ENCODE data around the gene HORMAD2. TPM values are rescaled to one million over a fixed set of nuclear protein-coding genes. Genes with fewer than 3 reads are reported as not detected.
A peak's percentile ranks its signal among the peaks of the same experiment; 100 is the strongest.

HORMAD2 gene
- total RNA-seq, 1 donor from 2014 or later = not detected

DNA sequence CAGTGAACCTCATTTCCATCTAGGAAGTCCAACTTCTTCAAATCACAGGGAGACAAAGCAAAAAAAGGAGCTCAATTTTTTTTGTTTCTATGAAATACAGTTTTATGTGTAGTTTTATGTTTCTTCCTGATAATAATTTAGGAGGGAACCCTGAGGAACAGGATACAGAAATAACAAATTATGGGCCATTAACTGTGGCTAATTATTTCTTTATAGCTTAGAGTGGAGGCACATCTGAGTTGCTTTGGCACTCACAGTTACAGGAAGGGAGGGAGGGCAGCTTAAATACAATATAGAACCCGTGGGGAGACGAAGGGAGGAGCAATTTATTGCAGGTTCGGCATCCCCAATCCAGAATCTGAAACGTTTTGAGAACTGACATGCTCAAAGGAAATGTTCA, 37.1 kb upstream of the HORMAD2 start:
- H3K27me3 Mint-ChIP-seq (ENCODE audit: low read depth) = no peaks in the 10 kb centered on the region
- no peak overlapping the region for H3K27ac Mint-ChIP-seq
- no peaks in the 10 kb centered on the region for H3K36me3 Mint-ChIP-seq
- H3K9me3 Mint-ChIP-seq = no peaks in the 10 kb centered on the region
- no peak for DNase-seq (ENCODE audit: low spot score in 2 of 2, unreplicated experiment in 2 of 2)
- peaks cover 27% of the 10 kb centered on the region for H3K4me1 Mint-ChIP-seq
- TF ChIP-seq, protein P1, sequence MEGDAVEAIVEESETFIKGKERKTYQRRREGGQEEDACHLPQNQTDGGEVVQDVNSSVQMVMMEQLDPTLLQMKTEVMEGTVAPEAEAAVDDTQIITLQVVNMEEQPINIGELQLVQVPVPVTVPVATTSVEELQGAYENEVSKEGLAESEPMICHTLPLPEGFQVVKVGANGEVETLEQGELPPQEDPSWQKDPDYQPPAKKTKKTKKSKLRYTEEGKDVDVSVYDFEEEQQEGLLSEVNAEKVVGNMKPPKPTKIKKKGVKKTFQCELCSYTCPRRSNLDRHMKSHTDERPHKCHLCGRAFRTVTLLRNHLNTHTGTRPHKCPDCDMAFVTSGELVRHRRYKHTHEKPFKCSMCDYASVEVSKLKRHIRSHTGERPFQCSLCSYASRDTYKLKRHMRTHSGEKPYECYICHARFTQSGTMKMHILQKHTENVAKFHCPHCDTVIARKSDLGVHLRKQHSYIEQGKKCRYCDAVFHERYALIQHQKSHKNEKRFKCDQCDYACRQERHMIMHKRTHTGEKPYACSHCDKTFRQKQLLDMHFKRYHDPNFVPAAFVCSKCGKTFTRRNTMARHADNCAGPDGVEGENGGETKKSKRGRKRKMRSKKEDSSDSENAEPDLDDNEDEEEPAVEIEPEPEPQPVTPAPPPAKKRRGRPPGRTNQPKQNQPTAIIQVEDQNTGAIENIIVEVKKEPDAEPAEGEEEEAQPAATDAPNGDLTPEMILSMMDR (IDR thresholded peaks at IDR 0.05; ENCODE audit: unreplicated experiment) = no peak
- no peak overlapping the region for H3K4me3 Mint-ChIP-seq

DNA sequence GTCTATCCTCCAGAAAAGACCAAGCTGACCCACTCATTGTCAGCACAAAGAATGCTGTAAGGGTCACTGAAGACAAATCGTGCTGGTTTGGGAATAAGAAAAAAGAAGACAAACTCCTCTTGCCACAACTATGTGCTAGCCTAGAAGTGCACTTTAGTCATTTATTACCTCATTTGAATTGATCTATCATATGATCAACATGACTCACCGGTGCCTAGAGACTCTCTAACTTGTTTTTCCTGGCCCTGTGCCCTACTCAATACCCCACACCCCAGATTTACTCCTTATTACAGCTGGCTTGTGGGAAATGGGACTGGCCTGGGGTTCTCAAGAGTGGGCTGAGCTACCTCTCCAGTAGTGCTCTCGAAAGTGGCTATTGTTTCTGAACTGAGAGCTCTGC, 35.9 kb upstream of the HORMAD2 start:
- no peaks in the 10 kb centered on the region for H3K27me3 Mint-ChIP-seq (ENCODE audit: low read depth)
- H3K36me3 Mint-ChIP-seq = no peaks in the 10 kb centered on the region
- no peak overlapping the region for H3K4me3 Mint-ChIP-seq
- H3K9me3 Mint-ChIP-seq = no peaks in the 10 kb centered on the region
- TF ChIP-seq, protein P1 (IDR thresholded peaks at IDR 0.05; ENCODE audit: unreplicated experiment) = no peak
- DNase-seq (ENCODE audit: low spot score in 2 of 2, unreplicated experiment in 2 of 2) = no peak
- peaks cover 24% of the 10 kb centered on the region for H3K4me1 Mint-ChIP-seq
- peak overlapping the region; percentile 68 for H3K27ac Mint-ChIP-seq

DNA sequence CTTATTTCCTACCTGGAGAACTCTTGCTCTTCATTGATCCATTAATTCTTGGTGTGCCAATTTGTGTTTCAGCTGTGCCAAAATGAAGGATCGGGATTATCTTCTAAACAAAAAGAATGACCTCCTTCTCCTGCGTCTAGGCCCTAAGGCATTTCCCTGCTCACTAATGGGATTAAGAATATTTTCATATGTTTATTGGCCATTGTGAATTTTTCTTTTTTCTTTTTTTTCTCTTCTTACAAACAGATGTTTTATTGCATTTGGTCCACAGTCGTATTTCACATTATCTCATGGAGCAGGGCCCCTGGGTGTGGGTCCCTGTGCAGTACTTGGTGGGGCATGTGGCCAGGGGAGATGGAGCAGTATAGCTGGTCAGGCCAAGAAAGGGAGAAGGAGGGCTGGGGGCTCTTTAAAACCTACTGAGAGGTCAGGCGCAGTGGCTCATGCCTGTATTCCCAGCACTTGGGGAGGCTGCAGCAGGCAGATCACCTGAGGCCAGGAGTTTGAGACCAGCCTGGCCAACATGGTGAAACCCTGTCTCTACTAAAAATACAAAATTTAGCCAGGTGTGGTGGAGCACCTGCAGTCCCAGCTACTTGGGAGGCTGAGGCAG, 35.3 kb upstream of the HORMAD2 start:
- H3K9me3 Mint-ChIP-seq = no peaks in the 10 kb centered on the region
- no peaks in the 10 kb centered on the region for H3K36me3 Mint-ChIP-seq
- peak overlapping the region; percentile 68 for H3K27ac Mint-ChIP-seq
- TF ChIP-seq, protein P1 (IDR thresholded peaks at IDR 0.05; ENCODE audit: unreplicated experiment) = no peak
- peaks cover 24% of the 10 kb centered on the region for H3K4me1 Mint-ChIP-seq
- DNase-seq (ENCODE audit: low spot score in 2 of 2, unreplicated experiment in 2 of 2) = no peak
- H3K4me3 Mint-ChIP-seq = no peak overlapping the region
- H3K27me3 Mint-ChIP-seq (ENCODE audit: low read depth) = no peaks in the 10 kb centered on the region

DNA sequence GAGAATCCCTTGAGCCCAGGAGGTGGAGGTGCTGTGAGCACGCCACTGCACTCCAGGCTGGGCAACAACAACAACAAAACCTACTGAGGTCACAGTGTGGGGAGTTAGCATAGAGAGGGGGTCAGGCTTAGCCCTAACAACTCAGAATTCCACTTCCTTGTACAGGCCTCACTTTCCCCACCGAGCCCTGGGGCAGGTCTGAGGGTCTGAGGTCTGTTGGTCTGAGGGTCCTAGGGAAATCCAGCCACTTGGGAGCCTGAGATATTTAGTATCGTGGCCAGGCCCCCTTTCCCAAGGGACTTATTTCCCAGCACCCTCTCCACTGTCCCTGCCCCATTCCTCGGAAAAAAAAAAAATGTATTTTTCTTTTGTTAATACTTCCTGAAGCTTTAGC, 34.8 kb upstream of the HORMAD2 start:
- no peaks in the 10 kb centered on the region for H3K36me3 Mint-ChIP-seq
- TF ChIP-seq, protein P1 (IDR thresholded peaks at IDR 0.05; ENCODE audit: unreplicated experiment) = no peak
- H3K9me3 Mint-ChIP-seq = no peaks in the 10 kb centered on the region
- no peak for DNase-seq (ENCODE audit: low spot score in 2 of 2, unreplicated experiment in 2 of 2)
- peaks cover 24% of the 10 kb centered on the region for H3K4me1 Mint-ChIP-seq
- no peak overlapping the region for H3K4me3 Mint-ChIP-seq
- H3K27me3 Mint-ChIP-seq (ENCODE audit: low read depth) = no peaks in the 10 kb centered on the region
- H3K27ac Mint-ChIP-seq = no peak overlapping the region

DNA sequence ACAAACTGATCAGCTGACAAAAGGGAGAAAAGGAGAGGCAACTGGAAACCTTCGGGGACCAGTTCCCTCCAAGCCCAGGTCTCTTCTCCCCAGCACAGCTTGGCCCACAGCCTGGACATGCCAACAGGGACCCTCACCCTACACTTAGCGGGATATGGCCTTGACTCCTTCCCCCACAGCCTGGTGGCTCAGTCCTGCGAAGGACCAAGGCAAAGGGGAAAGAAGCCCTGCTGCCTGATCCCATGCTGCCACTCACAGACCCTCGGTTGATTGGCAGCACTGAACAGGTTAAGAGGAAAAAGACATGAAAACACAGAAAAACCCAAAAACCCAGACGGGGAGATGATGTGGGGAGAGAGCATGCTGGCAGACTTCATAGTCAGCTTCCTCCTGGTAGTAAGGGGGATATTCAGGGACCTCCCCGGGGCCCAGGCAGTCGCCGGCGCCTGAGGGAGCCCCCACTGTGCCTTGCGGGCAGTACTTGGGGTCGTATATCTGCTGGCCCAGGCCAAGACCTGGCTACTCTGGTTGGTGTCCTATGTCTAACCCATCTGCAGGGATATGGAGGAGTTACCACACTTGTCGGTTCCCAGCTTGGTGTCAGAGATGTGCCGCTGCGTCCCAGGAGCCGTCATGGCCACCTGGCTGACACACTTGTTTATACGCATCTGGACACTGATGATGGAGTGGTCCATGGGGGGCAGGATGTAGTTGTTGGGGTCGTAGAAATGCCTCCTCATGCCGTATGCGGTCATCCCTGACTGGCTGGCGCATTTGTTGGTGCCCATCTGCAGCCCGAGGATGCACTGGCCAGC, 34.2 kb upstream of the HORMAD2 start:
- Mint-ChIP-seq H3K9me3 (no peaks in the 10 kb centered on the region), H3K27me3 (ENCODE audit: low read depth) (no peaks in the 10 kb centered on the region), H3K36me3 (no peaks in the 10 kb centered on the region), H3K4me3 (no peak overlapping the region), H3K27ac (no peak overlapping the region), H3K4me1 (peaks cover 24% of the 10 kb centered on the region)
- DNase-seq (ENCODE audit: low spot score in 2 of 2, unreplicated experiment in 2 of 2) = no peak
- TF ChIP-seq, protein P1 (IDR thresholded peaks at IDR 0.05; ENCODE audit: unreplicated experiment) = no peak
